Measurements from ENCODE around the gene S100A5.

The S100A5 gene

GRCh38 chr1:153506831-153507413 is 33.8 kb downstream of the S100A5 start:
- no peak overlapping the region for H3K9ac ChIP-seq (ENCODE audit: low read depth, low read length)
- H3K36me3 ChIP-seq (ENCODE audit: control insufficient read depth, insufficient read depth, low read length) = no peaks in the 10 kb centered on the region
- H3K27me3 ChIP-seq (ENCODE audit: control insufficient read depth, insufficient read depth, low read length) = peaks cover 7% of the 10 kb centered on the region
- H3K4me1 ChIP-seq (ENCODE audit: control insufficient read depth, insufficient read depth, low read length) = no peaks in the 10 kb centered on the region
- no peak overlapping the region for H3K4me3 ChIP-seq (ENCODE audit: low read depth, low read length)
- H3K9me3 ChIP-seq (ENCODE audit: control insufficient read depth, insufficient read depth, low read length) = no peaks in the 10 kb centered on the region

GRCh38 chr1:153506386-153506785 is 34.3 kb downstream of the S100A5 start:
- Histone ChIP-seq H3K9me3 (ENCODE audit: control insufficient read depth, insufficient read depth, low read length) (no peaks in the 10 kb centered on the region), H3K9ac (ENCODE audit: low read depth, low read length) (no peak overlapping the region), H3K4me1 (ENCODE audit: control insufficient read depth, insufficient read depth, low read length) (no peaks in the 10 kb centered on the region), H3K36me3 (ENCODE audit: control insufficient read depth, insufficient read depth, low read length) (no peaks in the 10 kb centered on the region), H3K4me3 (ENCODE audit: low read depth, low read length) (no peak overlapping the region), H3K27me3 (ENCODE audit: control insufficient read depth, insufficient read depth, low read length) (peaks cover 2% of the 10 kb centered on the region)

- H3K27me3 ChIP-seq (ENCODE audit: control insufficient read depth, insufficient read depth, low read length) = no peaks in the 10 kb centered on the region
- H3K36me3 ChIP-seq (ENCODE audit: control insufficient read depth, insufficient read depth, low read length) = no peaks in the 10 kb centered on the region
- H3K4me3 ChIP-seq (ENCODE audit: low read depth, low read length) = no peak overlapping the region
- no peak overlapping the region for H3K9ac ChIP-seq (ENCODE audit: low read depth, low read length)
- H3K9me3 ChIP-seq (ENCODE audit: control insufficient read depth, insufficient read depth, low read length) = no peaks in the 10 kb centered on the region
- no peaks in the 10 kb centered on the region for H3K4me1 ChIP-seq (ENCODE audit: control insufficient read depth, insufficient read depth, low read length)
Observed at GRCh38 chr1:153505576-153505975, 35.2 kb downstream of the S100A5 start.

- H3K4me1 ChIP-seq (ENCODE audit: control insufficient read depth, insufficient read depth, low read length) = no peaks in the 10 kb centered on the region
- H3K27me3 ChIP-seq (ENCODE audit: control insufficient read depth, insufficient read depth, low read length) = no peaks in the 10 kb centered on the region
- H3K9ac ChIP-seq (ENCODE audit: low read depth, low read length) = no peak overlapping the region
- H3K4me3 ChIP-seq (ENCODE audit: low read depth, low read length) = no peak overlapping the region
- no peaks in the 10 kb centered on the region for H3K36me3 ChIP-seq (ENCODE audit: control insufficient read depth, insufficient read depth, low read length)
- no peaks in the 10 kb centered on the region for H3K9me3 ChIP-seq (ENCODE audit: control insufficient read depth, insufficient read depth, low read length)
Observed at GRCh38 chr1:153503766-153504165, 37.0 kb downstream of the S100A5 start.

GRCh38 chr1:153498746-153499145 is 42.0 kb downstream of the S100A5 start:
- Histone ChIP-seq H3K4me3 (ENCODE audit: low read depth, low read length) (no peak overlapping the region), H3K4me1 (ENCODE audit: control insufficient read depth, insufficient read depth, low read length) (peaks cover 7% of the 10 kb centered on the region), H3K27me3 (ENCODE audit: control insufficient read depth, insufficient read depth, low read length) (no peaks in the 10 kb centered on the region), H3K9me3 (ENCODE audit: control insufficient read depth, insufficient read depth, low read length) (no peaks in the 10 kb centered on the region), H3K9ac (ENCODE audit: low read depth, low read length) (no peak overlapping the region), H3K36me3 (ENCODE audit: control insufficient read depth, insufficient read depth, low read length) (no peaks in the 10 kb centered on the region)

- Histone ChIP-seq H3K4me3 (ENCODE audit: low read depth, low read length) (no peak overlapping the region), H3K9me3 (ENCODE audit: control insufficient read depth, insufficient read depth, low read length) (no peaks in the 10 kb centered on the region), H3K9ac (ENCODE audit: low read depth, low read length) (no peak overlapping the region), H3K4me1 (ENCODE audit: control insufficient read depth, insufficient read depth, low read length) (peaks cover 8% of the 10 kb centered on the region), H3K27me3 (ENCODE audit: control insufficient read depth, insufficient read depth, low read length) (no peaks in the 10 kb centered on the region), H3K36me3 (ENCODE audit: control insufficient read depth, insufficient read depth, low read length) (no peaks in the 10 kb centered on the region)
Observed at GRCh38 chr1:153495536-153495935, 45.2 kb downstream of the S100A5 start.

GRCh38 chr1:153494976-153495535 is 45.7 kb downstream of the S100A5 start:
- Histone ChIP-seq H3K9ac (ENCODE audit: low read depth, low read length) (no peak overlapping the region), H3K27me3 (ENCODE audit: control insufficient read depth, insufficient read depth, low read length) (no peaks in the 10 kb centered on the region), H3K36me3 (ENCODE audit: control insufficient read depth, insufficient read depth, low read length) (no peaks in the 10 kb centered on the region), H3K9me3 (ENCODE audit: control insufficient read depth, insufficient read depth, low read length) (no peaks in the 10 kb centered on the region), H3K4me1 (ENCODE audit: control insufficient read depth, insufficient read depth, low read length) (peaks cover 10% of the 10 kb centered on the region), H3K4me3 (ENCODE audit: low read depth, low read length) (no peak overlapping the region)

GRCh38 chr1:153493343-153493960 is 47.3 kb downstream of the S100A5 start:
- Histone ChIP-seq H3K4me3 (ENCODE audit: low read depth, low read length) (no peak overlapping the region), H3K36me3 (ENCODE audit: control insufficient read depth, insufficient read depth, low read length) (no peaks in the 10 kb centered on the region), H3K27me3 (ENCODE audit: control insufficient read depth, insufficient read depth, low read length) (no peaks in the 10 kb centered on the region), H3K9ac (ENCODE audit: low read depth, low read length) (no peak overlapping the region), H3K4me1 (ENCODE audit: control insufficient read depth, insufficient read depth, low read length) (peaks cover 10% of the 10 kb centered on the region), H3K9me3 (ENCODE audit: control insufficient read depth, insufficient read depth, low read length) (no peaks in the 10 kb centered on the region)

GRCh38 chr1:153490272-153491051 is 50.3 kb downstream of the S100A5 start:
- peaks cover 10% of the 10 kb centered on the region for H3K4me1 ChIP-seq (ENCODE audit: control insufficient read depth, insufficient read depth, low read length)
- no peaks in the 10 kb centered on the region for H3K9me3 ChIP-seq (ENCODE audit: control insufficient read depth, insufficient read depth, low read length)
- no peak overlapping the region for H3K9ac ChIP-seq (ENCODE audit: low read depth, low read length)
- no peaks in the 10 kb centered on the region for H3K27me3 ChIP-seq (ENCODE audit: control insufficient read depth, insufficient read depth, low read length)
- no peak overlapping the region for H3K4me3 ChIP-seq (ENCODE audit: low read depth, low read length)
- no peaks in the 10 kb centered on the region for H3K36me3 ChIP-seq (ENCODE audit: control insufficient read depth, insufficient read depth, low read length)

- H3K4me1 ChIP-seq (ENCODE audit: control insufficient read depth, insufficient read depth, low read length) = peaks cover 10% of the 10 kb centered on the region
- no peaks in the 10 kb centered on the region for H3K36me3 ChIP-seq (ENCODE audit: control insufficient read depth, insufficient read depth, low read length)
- H3K4me3 ChIP-seq (ENCODE audit: low read depth, low read length) = no peak overlapping the region
- no peaks in the 10 kb centered on the region for H3K27me3 ChIP-seq (ENCODE audit: control insufficient read depth, insufficient read depth, low read length)
- H3K9ac ChIP-seq (ENCODE audit: low read depth, low read length) = no peak overlapping the region
- no peaks in the 10 kb centered on the region for H3K9me3 ChIP-seq (ENCODE audit: control insufficient read depth, insufficient read depth, low read length)
Observed at GRCh38 chr1:153488731-153489130, 52.0 kb downstream of the S100A5 start.

- no peak overlapping the region for H3K9ac ChIP-seq (ENCODE audit: low read depth, low read length)
- no peaks in the 10 kb centered on the region for H3K36me3 ChIP-seq (ENCODE audit: control insufficient read depth, insufficient read depth, low read length)
- H3K27me3 ChIP-seq (ENCODE audit: control insufficient read depth, insufficient read depth, low read length) = no peaks in the 10 kb centered on the region
- H3K4me3 ChIP-seq (ENCODE audit: low read depth, low read length) = no peak overlapping the region
- H3K4me1 ChIP-seq (ENCODE audit: control insufficient read depth, insufficient read depth, low read length) = peaks cover 10% of the 10 kb centered on the region
- no peaks in the 10 kb centered on the region for H3K9me3 ChIP-seq (ENCODE audit: control insufficient read depth, insufficient read depth, low read length)
Observed at GRCh38 chr1:153487707-153488106, 53.0 kb downstream of the S100A5 start.
